Posterior vena cava (tissue), 2 donors: ENCODE measurements around the gene ASB3. TPM values are rescaled to one million over a fixed set of nuclear protein-coding genes. Genes with fewer than 3 reads are reported as not detected.

ENCODE experiments used
- DNase-seq: peaks from one replicate; pipeline ENCODE4 v3.0.0-alpha.2; 2020; ENCODE audit warnings: low spot score
- intact Hi-C, 2 donors: fragments of 100-400 bp; cut with DNase I; formaldehyde crosslinking; loops; one replicate each; pipeline versions ENCODE4 v1.14.1 to v1.14.2; 2022 to 2023
- total RNA-seq, 2 donors: library from RNA; stranded (reverse); fragmentation: NEBNext Ultra II Directional; extraction: Animal tissue kit (Norgen Biotek cat#: 25700); gene quantifications; one replicate each; pipeline ENCODE4 v1.2.1, GENCODE V29; 2021
- donor health status: DM: yes; HTN: yes; CAD: no.
- donor health status: DM: yes; HTN: yes; CAD: no.

Gene ASB3
- total RNA-seq, 2 donors from 2014 or later: 12.4 to 13.0 TPM

- no peak for DNase-seq
- intact Hi-C loops: no loop called here
These were observed 157.8 kb downstream of the ASB3 start for GRCh38 chr2:53629001-53629400.

- intact Hi-C loops: no loop called here
- DNase-seq: no peak
These were observed 164.6 kb downstream of the ASB3 start for GRCh38 chr2:53622141-53622540.

- no peak for DNase-seq
- intact Hi-C loops: no loop called here
These were observed 165.8 kb downstream of the ASB3 start for GRCh38 chr2:53620981-53621380.

Other genes starting within 250 kb of the ASB3 start
- 1 to 10 TPM; 1.5 to 3.1 TPM for gene CHAC2, start 19.1 kb downstream of the ASB3 start, total RNA-seq
- gene ERLEC1, start 91 bp upstream of the ASB3 start, total RNA-seq: 10 to 100 TPM; 47.7 to 52.7 TPM
- 1 to 10 TPM; 1.7 to 2.1 TPM for gene GPR75, start 73.0 kb upstream of the ASB3 start, total RNA-seq
- gene PSME4, start 184.0 kb upstream of the ASB3 start, total RNA-seq: 10 to 100 TPM; 41.6 to 49.9 TPM